Endothelial cell of umbilical vein (primary cell): ENCODE data around the gene ABHD8. TPM values are rescaled to one million over a fixed set of nuclear protein-coding genes. Genes with fewer than 3 reads are reported as not detected.

Experiments used
- BruUV-seq: library from RNA; stranded (reverse); fragments of 400-500 nt; replicated peaks from 2 replicates; lab custom pipeline; 2021; lab: Mats Ljungman, UMichigan
- CTCF ChIA-PET: fragments of 300-600, 350-600 bp; sonication (Branson Sonifier 250); formaldehyde crosslinking; loops from one replicate; lab custom pipeline; 2021; ENCODE audit warnings: antibody characterized with exemption, inconsistent platforms; lab: Charles Lee
- POLR2A ChIA-PET: fragments of 300-600, 350-600 bp; sonication (Branson Sonifier 250); formaldehyde crosslinking; loops from one replicate; lab custom pipeline; 2021; ENCODE audit warnings: antibody characterized with exemption, inconsistent platforms; lab: Charles Lee
- DNase-seq: peaks from one replicate; pipeline ENCODE4 v3.0.0-alpha.2; 2011; ENCODE audit warnings: low read depth, low spot score
- FAIRE-seq: peaks from 2 replicates; lab custom pipeline; 2011; peaks lifted over from hg19 to GRCh38; lab: Jason Lieb, UNC
- H2AFZ ChIP-seq: 2 replicates; pipeline ENCODE4 v1.6.0; 2012; ENCODE audit warnings: low read depth, low read length, control low read depth, inconsistent platforms
- H3K27ac ChIP-seq: 2 replicates; pipeline ENCODE4 v1.5.1; 2011; ENCODE audit warnings: low read depth, mild to moderate bottlenecking, control low read depth, low read length, moderate library complexity; ENCODE audit not compliant: insufficient read depth
- H3K27me3 ChIP-seq, 2 experiments: 2 replicates each; pipeline versions ENCODE4 v1.6.0 to v1.6.1; 2011; ENCODE audit warnings: low read length in 2 of 2, mixed read lengths in 1 of 2; ENCODE audit not compliant: control insufficient read depth in 2 of 2, insufficient read depth in 2 of 2
- H3K36me3 ChIP-seq, 2 experiments: 2 replicates in 1 of 2; 3 replicates in 1 of 2; pipeline ENCODE4 v1.5.1; 2011; ENCODE audit warnings: low read length in 2 of 2, mild to moderate bottlenecking in 1 of 2, moderate library complexity in 1 of 2; ENCODE audit not compliant: control insufficient read depth in 2 of 2, insufficient read depth in 2 of 2; ENCODE audit errors: extremely low read depth in 1 of 2
- H3K4me1 ChIP-seq: 3 replicates; pipeline ENCODE4 v1.5.1; 2011; ENCODE audit warnings: mild to moderate bottlenecking, low read length; ENCODE audit not compliant: control insufficient read depth, insufficient read depth; ENCODE audit errors: extremely low read depth
- H3K4me2 ChIP-seq: 2 replicates; pipeline ENCODE4 v1.6.1; 2011; ENCODE audit warnings: low read length, control low read depth, mixed read lengths; ENCODE audit not compliant: insufficient read depth
- H3K4me3 ChIP-seq, 3 experiments: fragments of 200-600 bp in 1 of 3; sonication (generic), shearing (Covaris generic) in 1 of 3; replicated peaks in 1 of 3; 2 replicates each; pipeline ENCODE4 v1.5.1; 2011 to 2016; ENCODE audit warnings: control low read depth in 3 of 3, low read length in 3 of 3, mild to moderate bottlenecking in 2 of 3, inconsistent platforms in 1 of 3, low read depth in 1 of 3, moderate library complexity in 1 of 3; ENCODE audit not compliant: insufficient read depth in 1 of 3
- H3K79me2 ChIP-seq: 2 replicates; pipeline ENCODE4 v1.6.0; 2012; ENCODE audit warnings: low read length, inconsistent platforms; ENCODE audit not compliant: control insufficient read depth, insufficient read depth
- H3K9ac ChIP-seq: replicated peaks from 2 replicates; pipeline ENCODE3; 2011; ENCODE audit warnings: low read length, control low read depth; ENCODE audit not compliant: insufficient read depth; ENCODE audit errors: extremely low read depth
- H3K9me1 ChIP-seq: replicated peaks from 3 replicates; pipeline ENCODE4 v1.6.0; 2011; ENCODE audit warnings: mild to moderate bottlenecking, low read length; ENCODE audit not compliant: control insufficient read depth, insufficient read depth; ENCODE audit errors: extremely low read depth
- H3K9me3 ChIP-seq: replicated peaks from 2 replicates; pipeline ENCODE4 v1.5.1; 2012; ENCODE audit warnings: low read length, inconsistent platforms; ENCODE audit not compliant: control insufficient read depth, insufficient read depth
- H4K20me1 ChIP-seq: replicated peaks from 2 replicates; pipeline ENCODE3; 2011; ENCODE audit warnings: mild to moderate bottlenecking, low read length; ENCODE audit not compliant: control insufficient read depth, insufficient read depth; ENCODE audit errors: extremely low read depth
- CTCF ChIP-seq, 2 donors: IDR thresholded peaks; 1 replicate in 1 of 2; 2 replicates in 1 of 2; pipeline ENCODE4 v1.5.1; 2011; ENCODE audit warnings: low read length in 2 of 2, mild to moderate bottlenecking in 2 of 2, moderate library complexity in 2 of 2, control low read depth in 1 of 2, inconsistent platforms in 1 of 2, low read depth in 1 of 2; ENCODE audit not compliant: insufficient read depth in 1 of 2; ENCODE audit errors: extremely low read depth in 1 of 2
- EZH2 ChIP-seq: IDR thresholded peaks from 2 replicates; pipeline ENCODE4 v1.6.1; 2012; ENCODE audit warnings: borderline replicate concordance, low read depth, mild to moderate bottlenecking, moderate library complexity, low read length, inconsistent platforms; ENCODE audit not compliant: severe bottlenecking
- FOS ChIP-seq: IDR thresholded peaks from 2 replicates; pipeline ENCODE4 v1.6.1; 2011; ENCODE audit warnings: mild to moderate bottlenecking, low read length, moderate library complexity, borderline replicate concordance; ENCODE audit not compliant: insufficient read depth
- GATA2 ChIP-seq: IDR thresholded peaks from 2 replicates; pipeline ENCODE4 v1.7.0; 2011; ENCODE audit warnings: low read depth, mild to moderate bottlenecking, moderate library complexity, mixed read lengths, low read length; ENCODE audit not compliant: insufficient read length, insufficient read depth
- JUN ChIP-seq: IDR thresholded peaks from 2 replicates; pipeline ENCODE4 v1.6.1; 2011; ENCODE audit warnings: borderline replicate concordance, low read depth; ENCODE audit not compliant: insufficient read length, insufficient read depth
- MYC ChIP-seq: IDR thresholded peaks from one replicate; pipeline ENCODE4 v1.6.1; 2011; ENCODE audit warnings: mild to moderate bottlenecking, low read depth, low read length
- POLR2A ChIP-seq: IDR thresholded peaks from 2 replicates; pipeline ENCODE4 v1.6.1; 2012; ENCODE audit warnings: low read depth, mild to moderate bottlenecking, control low read depth, low read length
- POLR2AphosphoS5 ChIP-seq: IDR thresholded peaks from 2 replicates; pipeline ENCODE4 v1.6.1; 2012; ENCODE audit warnings: low read depth, mild to moderate bottlenecking, control low read depth, low read length, moderate library complexity; ENCODE audit not compliant: insufficient read depth
- dilution Hi-C: fragments of 300-500 bp; cut with MboI; formaldehyde crosslinking; loops from one replicate; pipeline ENCODE4 v1.15.0; 2019; ENCODE audit warnings: low sequenced_read_pairs; ENCODE audit not compliant: extremely low pct_ligation_motif_present
- intact Hi-C: fragments of 100-400 bp; cut with micrococcal nuclease; formaldehyde crosslinking; loops from one replicate; pipeline ENCODE4 v1.10.0; 2022
- polyA plus RNA-seq, 4 experiments: library from polyadenylated mRNA; depleted of rRNA in 3 of 4; stranded (reverse) in 3 of 4; unstranded in 1 of 4; fragments of >200 nt; gene quantifications; 2 replicates each; pipeline versions ENCODE4 v1.2.1 to v1.2.3, GENCODE V29; 2011 to 2012; ENCODE audit warnings: missing spikeins in 1 of 4
- total RNA-seq: library from RNA; stranded (reverse); gene quantifications from 2 replicates; pipeline ENCODE4 v1.2.3, GENCODE V29; 2021
- TF ChIP-seq, protein P1 (sequence below): IDR thresholded peaks from 2 replicates; pipeline ENCODE4 v1.6.1; 2011; ENCODE audit not compliant: insufficient read depth, insufficient read length

ABHD8 gene
- total and polyA plus RNA-seq, 2 donors (not counting 3 experiments of a cell fraction or from before 2014, with no cell fraction given), result 5.9 to 8.7 TPM

- peaks cover 3 to 7% of the 10 kb centered on the region in 2 experiments for H3K36me3 ChIP-seq
- H4K20me1 ChIP-seq, result no peaks in the 10 kb centered on the region
- POLR2A ChIA-PET, result no interaction called here
- no peak overlapping the region for H3K9ac ChIP-seq
- DNase-seq, result no peak
- dilution Hi-C loops (no loop called here), intact Hi-C loops (no loop called here)
- TF ChIP-seq CTCF (IDR thresholded peaks at IDR 0.05; ENCODE audit: extremely low read depth in 1 of 2, insufficient read depth in 1 of 2, low read depth in 1 of 2, low read length in 2 of 2) (no peak), GATA2 (no peak)
- FAIRE-seq, result no peak
- peaks cover 4 to 13% of the 10 kb centered on the region in 2 experiments for H3K27me3 ChIP-seq
- no peak overlapping the region for H3K4me3 ChIP-seq
- no peaks in the 10 kb centered on the region for H3K79me2 ChIP-seq
- H2AFZ ChIP-seq, result no peak overlapping the region
- H3K27ac ChIP-seq, result no peak overlapping the region
- H3K9me1 ChIP-seq, result no peaks in the 10 kb centered on the region
- H3K4me2 ChIP-seq, result no peak overlapping the region
- CTCF ChIA-PET, result interaction anchor here (1.8 to 2.0 kb wide), 2 partner anchors 16 to 20 kb away, joined by 6 read pairs; partner anchors contain the start of genes DDA1 and MRPL34
- no TSS peak for BruUV-seq
- peaks cover 10% of the 10 kb centered on the region for H3K4me1 ChIP-seq
- no peaks in the 10 kb centered on the region for H3K9me3 ChIP-seq
Measured at GRCh38 chr19:17325133-17325532, 21.9 kb upstream of the ABHD8 start.

DNA sequence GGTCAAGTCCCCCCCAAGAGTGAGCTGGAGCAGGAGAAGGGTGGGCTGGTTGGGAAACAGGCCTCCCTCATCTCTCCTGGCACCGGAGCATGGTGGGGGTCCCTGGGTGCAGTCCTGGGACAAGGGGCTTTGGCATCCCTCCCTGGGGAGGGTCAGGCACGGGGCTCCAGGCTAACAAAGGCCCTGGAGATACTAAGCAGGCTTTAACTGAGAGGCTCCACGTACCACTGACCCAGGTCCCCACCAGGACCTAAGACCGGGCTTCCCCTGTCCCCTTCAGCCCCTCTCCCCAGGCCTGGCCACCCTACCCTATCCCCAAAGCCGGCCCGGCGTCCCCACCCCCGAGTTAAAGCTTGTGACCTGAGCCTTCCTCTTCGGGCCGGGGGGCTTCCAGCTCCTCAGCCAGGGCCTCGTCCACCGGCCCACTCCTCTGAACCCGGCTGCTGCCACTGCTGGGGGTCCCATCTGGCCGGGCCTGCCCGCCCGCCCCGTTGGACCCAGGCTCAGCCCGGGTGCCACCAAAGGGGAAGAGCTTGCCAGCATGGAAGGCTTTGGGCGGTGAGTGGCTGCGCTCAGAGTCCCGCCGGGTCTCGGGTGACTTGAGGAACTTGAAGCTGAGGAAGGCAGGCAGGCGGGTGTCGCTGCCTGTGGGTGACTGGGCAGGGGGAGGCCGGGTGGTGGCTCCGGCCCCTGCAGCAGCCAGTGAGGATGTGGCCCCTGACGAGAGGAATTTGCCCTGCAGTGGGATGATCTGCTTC lies 21.3 kb upstream of the ABHD8 start:
- no TSS peak for BruUV-seq
- FAIRE-seq, result no peak
- POLR2A ChIA-PET, result no interaction called here
- no peaks in the 10 kb centered on the region for H3K9me1 ChIP-seq
- no peak overlapping the region for H3K4me2 ChIP-seq
- dilution Hi-C loops, result no loop called here
- no peak for DNase-seq
- TF ChIP-seq EZH2 (no peak), GATA2 (no peak), JUN (no peak), POLR2A (no peak), FOS (no peak), CTCF (IDR thresholded peaks at IDR 0.05; ENCODE audit: extremely low read depth in 1 of 2, insufficient read depth in 1 of 2, low read depth in 1 of 2, low read length in 2 of 2) (no peak), POLR2AphosphoS5 (no peak), MYC (no peak)
- TF ChIP-seq, protein P1, sequence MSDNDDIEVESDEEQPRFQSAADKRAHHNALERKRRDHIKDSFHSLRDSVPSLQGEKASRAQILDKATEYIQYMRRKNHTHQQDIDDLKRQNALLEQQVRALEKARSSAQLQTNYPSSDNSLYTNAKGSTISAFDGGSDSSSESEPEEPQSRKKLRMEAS, result no peak
- H3K9me3 ChIP-seq, result no peaks in the 10 kb centered on the region
- no peak overlapping the region for H2AFZ ChIP-seq
- no peak overlapping the region for H3K9ac ChIP-seq
- CTCF ChIA-PET, result interaction anchor here (1.8 to 2.0 kb wide), 2 partner anchors 15 to 19 kb away, joined by 6 read pairs; partner anchors contain the start of genes DDA1 and MRPL34
- no peaks in the 10 kb centered on the region for H3K79me2 ChIP-seq
- H3K27ac ChIP-seq, result no peak overlapping the region
- no peak overlapping the region for H3K4me3 ChIP-seq
- peaks cover 3 to 8% of the 10 kb centered on the region in 2 experiments for H3K27me3 ChIP-seq
- peaks cover 6 to 10% of the 10 kb centered on the region in 2 experiments for H3K36me3 ChIP-seq
- intact Hi-C loops, result no loop called here
- H4K20me1 ChIP-seq, result no peaks in the 10 kb centered on the region
- peaks cover 10% of the 10 kb centered on the region for H3K4me1 ChIP-seq
